Activated CD4-positive, alpha-beta T cell treated with anti-CD3 and anti-CD28 coated beads for 48 hours (primary cell): Measurements from ENCODE around the gene RP9.
"Not testable (repeated sequence)": the region's sequence is repeated elsewhere in the genome, so short reads cannot be mapped to it uniquely, and the experiment has no call there.

Experiments used
- DNase-seq: peaks from one replicate; pipeline ENCODE4 v3.0.0-alpha.2; 2020

The RP9 gene

GRCh38 chr7:33100770-33101169, 8.4 kb downstream of the RP9 start:
- no peak for DNase-seq

GRCh38 chr7:33099154-33099940, 9.9 kb downstream of the RP9 start:
- DNase-seq = no peak

- not testable (repeated sequence) for DNase-seq
These were observed 14.4 kb downstream of the RP9 start for GRCh38 chr7:33094745-33095275.

GRCh38 chr7:33093266-33093665, 15.9 kb downstream of the RP9 start:
- no peak for DNase-seq

GRCh38 chr7:33091641-33092191, 17.5 kb downstream of the RP9 start:
- no peak for DNase-seq

- no peak for DNase-seq
These were observed 18.1 kb downstream of the RP9 start for GRCh38 chr7:33091111-33091531.

- DNase-seq = no peak
These were observed 20.1 kb downstream of the RP9 start for GRCh38 chr7:33089142-33089541.

- DNase-seq = no peak
These were observed 21.3 kb downstream of the RP9 start for GRCh38 chr7:33087858-33088257.

- no peak for DNase-seq
These were observed 21.8 kb downstream of the RP9 start for GRCh38 chr7:33087356-33087755.

- DNase-seq = no peak
These were observed 29.2 kb downstream of the RP9 start for GRCh38 chr7:33079763-33080690.

- no peak for DNase-seq
These were observed 30.1 kb downstream of the RP9 start for GRCh38 chr7:33079096-33079495.

- no peak for DNase-seq
These were observed 32.5 kb downstream of the RP9 start for GRCh38 chr7:33076737-33077136.

GRCh38 chr7:33075818-33076518, 33.2 kb downstream of the RP9 start:
- no peak for DNase-seq

- no peak for DNase-seq
These were observed 36.0 kb downstream of the RP9 start for GRCh38 chr7:33073243-33073642.

GRCh38 chr7:33072471-33072870, 36.7 kb downstream of the RP9 start:
- no peak for DNase-seq

- DNase-seq = no peak
These were observed 38.4 kb downstream of the RP9 start for GRCh38 chr7:33070831-33071230.

- no peak for DNase-seq
These were observed 38.9 kb downstream of the RP9 start for GRCh38 chr7:33070277-33070676.

GRCh38 chr7:33067921-33068320, 41.3 kb downstream of the RP9 start:
- no peak for DNase-seq

GRCh38 chr7:33066771-33067170, 42.4 kb downstream of the RP9 start:
- no peak for DNase-seq

GRCh38 chr7:33065981-33066380, 43.2 kb downstream of the RP9 start:
- no peak for DNase-seq

GRCh38 chr7:33062782-33063443, 46.3 kb downstream of the RP9 start:
- DNase-seq = peak; percentile 94
